GM12873 (cell line): ENCODE data around the gene GJA10.

Source experiments
- TF ChIP-seq, protein P1 (sequence below): IDR thresholded peaks from 2 replicates; pipeline ENCODE4 v1.5.1; 2012; ENCODE audit warnings: low read depth, mild to moderate bottlenecking, moderate library complexity, low read length, control low read depth; ENCODE audit not compliant: insufficient read depth; ENCODE audit errors: missing control alignments

GJA10 gene

DNA sequence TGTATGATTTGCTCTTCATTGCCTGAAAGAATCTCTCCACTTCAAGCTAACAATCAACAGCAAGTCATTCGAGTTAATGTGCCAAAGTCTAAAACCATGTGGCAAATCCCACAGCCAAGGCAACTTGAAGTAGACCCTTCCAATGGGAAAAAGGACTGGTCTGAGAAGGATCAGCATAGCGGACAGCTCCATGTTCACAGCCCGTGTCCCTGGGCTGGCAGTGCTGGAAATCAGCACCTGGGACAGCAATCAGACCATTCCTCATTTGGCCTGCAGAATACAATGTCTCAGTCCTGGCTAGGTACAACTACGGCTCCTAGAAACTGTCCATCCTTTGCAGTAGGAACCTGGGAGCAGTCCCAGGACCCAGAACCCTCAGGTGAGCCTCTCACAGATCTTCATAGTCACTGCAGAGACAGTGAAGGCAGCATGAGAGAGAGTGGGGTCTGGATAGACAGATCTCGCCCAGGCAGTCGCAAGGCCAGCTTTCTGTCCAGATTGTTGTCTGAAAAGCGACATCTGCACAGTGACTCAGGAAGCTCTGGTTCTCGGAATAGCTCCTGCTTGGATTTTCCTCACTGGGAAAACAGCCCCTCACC, 1.1 kb downstream of the GJA10 start:
- TF ChIP-seq, protein P1, sequence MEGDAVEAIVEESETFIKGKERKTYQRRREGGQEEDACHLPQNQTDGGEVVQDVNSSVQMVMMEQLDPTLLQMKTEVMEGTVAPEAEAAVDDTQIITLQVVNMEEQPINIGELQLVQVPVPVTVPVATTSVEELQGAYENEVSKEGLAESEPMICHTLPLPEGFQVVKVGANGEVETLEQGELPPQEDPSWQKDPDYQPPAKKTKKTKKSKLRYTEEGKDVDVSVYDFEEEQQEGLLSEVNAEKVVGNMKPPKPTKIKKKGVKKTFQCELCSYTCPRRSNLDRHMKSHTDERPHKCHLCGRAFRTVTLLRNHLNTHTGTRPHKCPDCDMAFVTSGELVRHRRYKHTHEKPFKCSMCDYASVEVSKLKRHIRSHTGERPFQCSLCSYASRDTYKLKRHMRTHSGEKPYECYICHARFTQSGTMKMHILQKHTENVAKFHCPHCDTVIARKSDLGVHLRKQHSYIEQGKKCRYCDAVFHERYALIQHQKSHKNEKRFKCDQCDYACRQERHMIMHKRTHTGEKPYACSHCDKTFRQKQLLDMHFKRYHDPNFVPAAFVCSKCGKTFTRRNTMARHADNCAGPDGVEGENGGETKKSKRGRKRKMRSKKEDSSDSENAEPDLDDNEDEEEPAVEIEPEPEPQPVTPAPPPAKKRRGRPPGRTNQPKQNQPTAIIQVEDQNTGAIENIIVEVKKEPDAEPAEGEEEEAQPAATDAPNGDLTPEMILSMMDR: no peak

DNA sequence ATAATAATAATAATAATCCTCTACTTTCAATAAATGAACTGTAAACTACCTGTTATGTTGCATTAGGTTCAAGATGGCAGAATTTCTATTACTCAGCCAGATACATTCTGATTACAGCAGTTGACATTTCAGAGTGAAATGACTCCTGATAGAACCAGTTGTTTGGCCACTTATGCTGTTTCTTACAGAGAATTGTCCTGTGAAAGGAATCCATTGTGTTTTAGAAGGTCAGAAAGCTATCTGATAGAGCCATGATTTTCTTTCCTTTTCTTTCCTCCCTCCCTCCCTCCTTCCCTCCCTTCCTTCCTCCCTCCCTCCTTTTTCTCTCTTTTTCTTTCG, 16.6 kb downstream of the GJA10 start:
- TF ChIP-seq, protein P1: no peak

DNA sequence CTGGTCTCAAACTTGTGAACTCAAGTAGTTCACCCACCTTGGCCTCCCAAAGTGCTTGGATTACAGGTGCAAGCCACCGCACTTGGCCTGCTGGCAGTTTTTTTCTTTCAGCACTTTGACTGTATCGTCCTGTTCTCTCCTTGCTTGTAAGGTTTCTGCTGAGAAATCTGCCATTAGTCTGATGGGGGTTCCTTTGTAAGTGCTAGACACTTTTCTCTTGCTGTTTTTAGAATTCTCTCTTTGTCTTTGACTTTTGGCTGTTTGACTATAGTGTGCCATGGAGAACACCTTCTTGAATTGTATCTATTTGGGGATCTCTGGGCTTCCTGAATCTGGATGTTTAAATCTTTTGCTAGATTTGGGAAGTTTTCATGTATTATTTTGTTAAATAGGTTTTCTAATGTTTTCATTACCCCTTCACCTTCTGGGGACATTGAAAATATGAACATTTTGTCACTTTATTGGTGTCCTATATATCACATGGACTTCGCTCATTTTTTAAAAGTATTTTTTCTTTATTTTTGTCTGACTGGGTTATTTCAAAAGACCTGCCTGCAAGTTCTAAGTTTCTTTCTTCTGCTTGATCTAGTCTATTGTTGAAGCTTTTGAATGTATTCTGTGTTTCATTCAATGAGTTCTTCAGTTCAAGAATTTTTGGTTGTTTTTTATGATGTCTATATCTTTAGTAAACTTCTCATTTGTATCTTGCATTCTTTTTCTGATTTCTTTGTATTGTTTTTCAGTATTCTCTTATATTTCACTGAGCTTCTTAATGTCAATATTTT, 22.1 kb downstream of the GJA10 start:
- TF ChIP-seq, protein P1: no peak

DNA sequence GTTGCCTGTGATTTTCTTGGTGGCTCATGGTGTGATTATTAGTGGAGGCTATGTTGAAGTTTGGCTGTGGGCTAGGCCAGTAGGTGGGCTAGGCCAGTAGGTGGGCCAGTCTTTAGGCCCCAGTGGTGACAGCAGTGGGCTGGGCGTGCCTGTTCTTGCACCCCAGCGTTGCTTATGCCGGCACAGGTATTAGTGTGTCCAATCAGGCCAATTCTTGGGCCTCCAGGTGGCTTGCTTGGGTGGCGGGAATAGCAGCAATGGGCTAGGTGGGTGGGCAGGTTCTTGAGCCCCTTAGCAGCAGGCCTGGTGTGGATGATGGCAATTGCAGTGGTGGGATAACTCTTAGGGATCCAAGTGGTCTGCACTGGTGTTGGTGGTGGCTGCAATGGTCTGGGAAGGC, 22.9 kb downstream of the GJA10 start:
- TF ChIP-seq, protein P1: no peak

DNA sequence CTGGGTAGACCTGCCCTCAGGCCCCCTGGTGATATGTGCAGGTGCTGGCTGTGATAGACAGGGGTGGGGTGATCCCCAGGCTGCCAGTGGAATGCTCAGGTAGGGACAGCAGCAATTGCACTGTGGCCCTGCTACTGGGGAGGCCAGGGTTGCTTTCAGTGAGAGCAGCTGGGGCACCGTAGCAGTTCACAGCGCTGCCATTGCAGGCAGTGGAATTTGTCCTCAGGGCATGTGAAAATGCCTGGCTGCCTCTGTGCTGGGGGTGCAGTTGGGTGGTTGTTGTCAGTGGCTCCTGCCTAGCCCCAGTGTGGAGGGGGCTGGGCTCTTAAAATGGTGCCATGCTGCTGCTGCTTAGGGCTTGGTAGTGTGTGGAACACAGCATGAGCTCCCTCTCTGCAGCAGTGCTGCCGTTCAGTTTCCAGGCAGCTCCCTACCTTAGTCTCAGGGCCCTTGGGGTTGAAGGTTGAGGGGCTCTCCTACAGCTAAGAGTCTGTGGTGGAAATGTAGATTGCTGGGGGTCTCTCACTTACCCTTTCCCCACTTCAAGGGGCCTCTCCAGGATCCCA, 23.6 kb downstream of the GJA10 start:
- TF ChIP-seq, protein P1: no peak

DNA sequence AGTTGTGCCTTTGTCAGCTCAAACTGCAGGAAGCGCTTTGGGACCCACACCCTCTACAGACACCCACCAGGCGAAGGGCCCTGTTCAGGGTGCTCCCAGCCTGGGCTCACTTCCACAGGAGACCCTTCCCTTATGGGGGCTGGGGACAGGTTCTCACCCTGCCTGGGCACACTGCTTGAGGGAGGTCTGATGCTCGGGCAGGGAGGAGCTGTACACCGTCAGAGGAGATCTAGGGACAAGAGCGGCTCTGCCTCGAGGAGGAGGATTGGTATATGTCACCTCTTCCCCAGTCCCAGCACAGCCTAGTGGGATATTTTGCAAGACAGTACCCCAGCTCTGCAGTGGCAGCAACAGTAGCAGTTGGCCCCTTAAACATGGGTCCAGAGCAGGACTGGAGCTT, 26.9 kb downstream of the GJA10 start:
- TF ChIP-seq, protein P1: no peak

DNA sequence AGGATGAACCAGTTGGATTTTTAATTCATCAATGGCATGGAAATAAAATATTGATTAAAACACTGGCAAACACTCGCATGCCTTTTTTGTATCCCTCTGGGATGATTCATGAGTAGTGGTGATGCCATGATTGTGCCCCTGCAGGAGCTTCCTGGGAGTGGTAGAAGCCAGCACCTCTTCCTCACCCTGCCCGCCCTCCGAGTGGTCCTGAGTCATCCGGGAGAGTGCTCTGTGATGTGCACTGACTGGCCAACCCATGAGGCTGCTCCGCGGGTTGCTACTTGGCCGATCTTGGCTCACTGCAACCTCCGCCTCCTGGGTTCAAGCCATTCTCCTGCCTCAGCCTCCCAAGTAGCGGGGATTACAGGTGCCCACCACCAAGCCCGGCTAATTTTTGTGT, 27.4 kb downstream of the GJA10 start:
- TF ChIP-seq, protein P1: no peak
